Heart left ventricle (tissue), 16 donors: ENCODE measurements around the gene MKRN1. TPM values are rescaled to one million over a fixed set of nuclear protein-coding genes. Genes with fewer than 3 reads are reported as not detected.

ENCODE experiments used
- ATAC-seq, 4 donors: fragments of 200-7000 bp; cut with Tn5 transposase; one replicate each; pipeline ENCODE4 v1.9.1; 2020 to 2022; ENCODE audit warnings: moderate library complexity in 4 of 4, mild to moderate bottlenecking in 3 of 4, moderate number of reproducible peaks in 1 of 4
- DNase-seq, 5 donors: peaks; one replicate each; pipeline ENCODE4 v3.0.0-alpha.2; 2020
- H3K27ac ChIP-seq, 12 donors: fragments of 200-600 bp; sonication (generic) in 4 of 12; one replicate each; pipeline versions ENCODE4 v1.5.0 to v1.8.0; 2016 to 2022; ENCODE audit warnings: mild to moderate bottlenecking in 2 of 12
- H3K27me3 ChIP-seq, 9 donors: fragments of 200-600 bp; sonication (generic) in 2 of 9; one replicate each; pipeline versions ENCODE4 v1.5.1 to v1.8.0; 2016 to 2022; ENCODE audit warnings: mild to moderate bottlenecking in 3 of 9
- H3K36me3 ChIP-seq, 9 donors: fragments of 200-600 bp; sonication (generic) in 2 of 9; one replicate each; pipeline versions ENCODE4 v1.5.0 to v1.8.0; 2018 to 2022; ENCODE audit warnings: mild to moderate bottlenecking in 2 of 9
- H3K4me1 ChIP-seq, 12 donors: fragments of 200-600 bp; sonication (generic) in 4 of 12; one replicate each; pipeline versions ENCODE4 v1.5.0 to v1.8.0; 2016 to 2022; ENCODE audit warnings: mild to moderate bottlenecking in 3 of 12
- H3K4me3 ChIP-seq, 12 donors: fragments of 200-600 bp; sonication (generic) in 4 of 12; one replicate each; pipeline versions ENCODE4 v1.5.0 to v1.8.0; 2017 to 2022; ENCODE audit warnings: mild to moderate bottlenecking in 9 of 12, moderate library complexity in 4 of 12
- H3K9me3 ChIP-seq, 12 donors: fragments of 200-600 bp; sonication (generic) in 4 of 12; one replicate each; pipeline versions ENCODE4 v1.5.0 to v1.8.0; 2016 to 2022; ENCODE audit warnings: mild to moderate bottlenecking in 1 of 12
- POLR2A ChIP-seq, 2 donors: fragments of 450-650 bp; IDR thresholded peaks; one replicate each; pipeline ENCODE4 v1.6.1; 2017; ENCODE audit warnings: antibody characterized with exemption in 2 of 2, mild to moderate bottlenecking in 2 of 2, moderate library complexity in 2 of 2
- WGBS, 4 donors: extraction: QIAGEN DNeasy Blood & Tissue Kit in 2 of 4; methylation state at CpG; one replicate each; pipeline versions ENCODE4 v1.1.5 to v1.1.7; 2013 to 2018; 5-methylcytosine and 5-hydroxymethylcytosine counted together
- intact Hi-C, 10 donors: fragments of 100-400 bp; cut with DNase I; formaldehyde crosslinking; loops; one replicate each; pipeline versions ENCODE4 v1.11.1 to v1.14.2; 2022
- polyA plus RNA-seq, 2 donors: library from polyadenylated mRNA; stranded (reverse); fragments of 200-250 nt; gene quantifications; one replicate each; pipeline ENCODE4 v1.2.3, GENCODE V29; 2013
- total RNA-seq, 9 donors: library from RNA; depleted of rRNA in 2 of 9; stranded (reverse); fragments of >200 nt in 2 of 9; fragmentation: NEBNext Ultra II Directional in 3 of 9; extraction: Animal tissue kit (Norgen Biotek cat#: 25700) in 3 of 9; gene quantifications; one replicate each; pipeline versions ENCODE4 v1.1.0 to v1.2.4, GENCODE V29; 2016 to 2023
- TF ChIP-seq, protein P1 (sequence below), 12 donors: fragments of 200-600 bp; sonication (generic) in 4 of 12; IDR thresholded peaks; one replicate each; pipeline versions ENCODE4 v1.5.0 to v1.8.0; 2018 to 2022; ENCODE audit warnings: antibody characterized with exemption in 12 of 12, mild to moderate bottlenecking in 5 of 12
- donor health status: ischemic (EF 13 %, LVEDD 7.1; RV severe dilation, severe dysfunction).
- donor health status: healthy with polysubstance abuse.
- donor health status: DM: no; HTN: yes; CAD: no.
- donor health status: DM: no; HTN: no; CAD: no.
- donor health status: ischemic (EF 25% LVEDD 6.9; RV normal size, moderate dysfunction).
- donor health status: ischemic (EF 25% LVEDD 5.7; RV mildly dilated, moderate dysfunction).
- donor health status: healthy.
- donor health status: DM: yes; HTN: yes; CAD: no.
- donor health status: ischemic (EF 35%, LVEDD 5.7; RV mildly dilated, moderate dysfunction).
- donor health status: nonischemic (EF 11% LVEDD 7.7; RV severe dilation, severe dysfunction).
- donor health status: DM: yes; HTN: yes; CAD: no.
- donor health status: PGD.
- donor health status: ischemic (EF 29% LVEDD 5.4; RV normal size, mild dysfunction).
- donor health status: nonischemic (EF 23%, LVEDD 6.1; RV moderate dilation, normal function).

The MKRN1 gene
- total and polyA plus RNA-seq, 11 donors = 45.2 to 109 (median 87.7) TPM

GRCh38 chr7:140476698-140477261 lies 2.5 kb downstream of the MKRN1 start:
- intact Hi-C loops = loop anchor here in 9 of 10 donors (1.0 to 10.0 kb wide), 7 partner anchors 41 to 181 kb away; no protein-coding TSS in a partner anchor
- TF ChIP-seq POLR2A (IDR thresholded peaks at IDR 0.05) = no peak
- TF ChIP-seq, protein P1, sequence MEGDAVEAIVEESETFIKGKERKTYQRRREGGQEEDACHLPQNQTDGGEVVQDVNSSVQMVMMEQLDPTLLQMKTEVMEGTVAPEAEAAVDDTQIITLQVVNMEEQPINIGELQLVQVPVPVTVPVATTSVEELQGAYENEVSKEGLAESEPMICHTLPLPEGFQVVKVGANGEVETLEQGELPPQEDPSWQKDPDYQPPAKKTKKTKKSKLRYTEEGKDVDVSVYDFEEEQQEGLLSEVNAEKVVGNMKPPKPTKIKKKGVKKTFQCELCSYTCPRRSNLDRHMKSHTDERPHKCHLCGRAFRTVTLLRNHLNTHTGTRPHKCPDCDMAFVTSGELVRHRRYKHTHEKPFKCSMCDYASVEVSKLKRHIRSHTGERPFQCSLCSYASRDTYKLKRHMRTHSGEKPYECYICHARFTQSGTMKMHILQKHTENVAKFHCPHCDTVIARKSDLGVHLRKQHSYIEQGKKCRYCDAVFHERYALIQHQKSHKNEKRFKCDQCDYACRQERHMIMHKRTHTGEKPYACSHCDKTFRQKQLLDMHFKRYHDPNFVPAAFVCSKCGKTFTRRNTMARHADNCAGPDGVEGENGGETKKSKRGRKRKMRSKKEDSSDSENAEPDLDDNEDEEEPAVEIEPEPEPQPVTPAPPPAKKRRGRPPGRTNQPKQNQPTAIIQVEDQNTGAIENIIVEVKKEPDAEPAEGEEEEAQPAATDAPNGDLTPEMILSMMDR (IDR thresholded peaks at IDR 0.05) = no peak
- H3K9me3 ChIP-seq = no peaks in the 10 kb centered on the region
- peaks cover 0 to 33% (median 22%) of the 10 kb centered on the region in 12 donors for H3K4me1 ChIP-seq
- H3K4me3 ChIP-seq = peak overlapping the region in 5 of 12 donors; percentile 68 to 98 (median 96)
- H3K27me3 ChIP-seq = no peaks in the 10 kb centered on the region
- no peak for ATAC-seq
- WGBS, 4 donors = 71 to 77% (median 75%) methylated on average over 9 to 11 of the region's 11 CpGs
- peaks cover 0 to 3% (median 0%) of the 10 kb centered on the region in 9 donors for H3K36me3 ChIP-seq
- no peak overlapping the region for H3K27ac ChIP-seq
- no peak for DNase-seq

DNA sequence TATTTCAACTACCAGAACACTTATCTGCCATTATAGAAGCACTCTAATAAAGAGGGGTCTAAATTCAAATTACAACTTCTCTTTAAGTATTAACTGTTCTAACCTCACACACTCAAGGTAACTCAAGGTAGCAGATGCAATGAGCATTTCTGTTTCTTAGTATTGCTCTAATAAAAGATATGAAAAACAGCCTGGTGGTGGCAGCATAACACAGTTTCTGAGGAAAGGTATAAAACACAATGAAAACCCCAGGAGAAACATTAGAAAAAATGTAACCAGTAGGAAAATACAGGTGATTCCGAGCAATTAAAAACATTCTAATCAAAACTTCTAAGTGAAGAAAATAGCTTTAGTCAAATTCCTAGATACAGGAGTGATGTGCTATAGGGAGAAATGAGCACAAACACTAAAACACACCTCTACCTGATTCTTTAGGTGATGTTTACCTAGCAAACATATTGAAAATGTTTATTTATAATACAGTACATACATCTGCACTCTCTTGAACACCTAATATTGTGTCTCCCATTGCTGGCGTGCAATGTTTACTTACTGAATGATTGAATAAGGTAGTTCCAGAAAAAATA lies 3.5 kb downstream of the MKRN1 start:
- peaks cover 0 to 13% (median 8%) of the 10 kb centered on the region in 9 donors for H3K36me3 ChIP-seq
- intact Hi-C loops = loop anchor here in 9 of 10 donors (1.0 to 10.0 kb wide), 7 partner anchors 41 to 181 kb away; no protein-coding TSS in a partner anchor
- H3K27me3 ChIP-seq = no peaks in the 10 kb centered on the region
- H3K4me1 ChIP-seq = peaks cover 0 to 33% (median 22%) of the 10 kb centered on the region in 12 donors
- DNase-seq (peak in 2 of 5 donors; percentile 25 to 28), ATAC-seq (no peak)
- WGBS, 4 donors = 46 to 56% (median 47%) methylated on average over 2 of the region's 2 CpGs
- no peak overlapping the region for H3K4me3 ChIP-seq
- no peak for TF ChIP-seq POLR2A (IDR thresholded peaks at IDR 0.05)
- TF ChIP-seq, protein P1 (IDR thresholded peaks at IDR 0.05) = peak; percentile 36 to 70 (median 60)
- no peak overlapping the region for H3K27ac ChIP-seq
- no peaks in the 10 kb centered on the region for H3K9me3 ChIP-seq

- ATAC-seq = no peak
- intact Hi-C loops = no loop called here
- Histone ChIP-seq H3K27me3 (no peaks in the 10 kb centered on the region), H3K27ac (no peak overlapping the region), H3K4me3 (no peak overlapping the region), H3K4me1 (peaks cover 0 to 8% (median 0%) of the 10 kb centered on the region in 12 donors), H3K9me3 (no peaks in the 10 kb centered on the region), H3K36me3 (peaks cover 0 to 96% (median 82%) of the 10 kb centered on the region in 9 donors)
- WGBS, 4 donors = 98 to 100% (median 99%) methylated on average over 2 of the region's 2 CpGs
- DNase-seq = no peak
- no peak for TF ChIP-seq POLR2A (IDR thresholded peaks at IDR 0.05)
- TF ChIP-seq, protein P1 (IDR thresholded peaks at IDR 0.05) = no peak
These were observed 16.2 kb downstream of the MKRN1 start for GRCh38 chr7:140463111-140463510.

GRCh38 chr7:140458916-140459315 lies 20.4 kb downstream of the MKRN1 start:
- Histone ChIP-seq H3K9me3 (no peaks in the 10 kb centered on the region), H3K4me1 (peaks cover 0 to 8% (median 0%) of the 10 kb centered on the region in 12 donors), H3K4me3 (no peak overlapping the region), H3K27ac (no peak overlapping the region), H3K27me3 (no peaks in the 10 kb centered on the region), H3K36me3 (peaks cover 0 to 97% (median 87%) of the 10 kb centered on the region in 9 donors)
- WGBS, 4 donors = 86 to 87% (median 87%) methylated on average over 8 of the region's 8 CpGs
- TF ChIP-seq POLR2A (IDR thresholded peaks at IDR 0.05) = no peak
- TF ChIP-seq, protein P1 (IDR thresholded peaks at IDR 0.05) = no peak
- ATAC-seq (no peak), DNase-seq (no peak)
- intact Hi-C loops = no loop called here
